Mammary epithelial cell (primary cell): ENCODE results near the gene ADAMTS6.
"Not testable (repeated sequence)": the region's sequence is repeated elsewhere in the genome, so short reads cannot be mapped to it uniquely, and the experiment has no call there.

Experiments used
- CTCF ChIP-seq, 2 donors: IDR thresholded peaks in 1 of 2; conservative IDR thresholded peaks in 1 of 2; 2 replicates each; pipeline ENCODE4 v1.5.1; 2011 to 2012; ENCODE audit warnings: inconsistent platforms in 2 of 2, low read length in 2 of 2, mild to moderate bottlenecking in 2 of 2, control low read depth in 1 of 2, low read depth in 1 of 2; ENCODE audit not compliant: insufficient read depth in 1 of 2; ENCODE audit errors: extremely low read depth in 1 of 2
- EZH2 ChIP-seq: IDR thresholded peaks from 2 replicates; pipeline ENCODE4 v1.6.1; 2012; ENCODE audit warnings: low read length, inconsistent platforms, borderline replicate concordance

- TF ChIP-seq CTCF (conservative IDR thresholded peaks at IDR 0.05 in 1 of 2, IDR thresholded peaks at IDR 0.05 in 1 of 2; ENCODE audit: extremely low read depth in 1 of 2, insufficient read depth in 1 of 2, low read depth in 1 of 2, low read length in 2 of 2); EZH2: not testable (repeated sequence)
Observed at GRCh38 chr5:65486803-65487202, 5.1 kb upstream of the ADAMTS6 start.
